Right lobe of liver (tissue), 6 donors: Measurements from ENCODE around the gene GAL3ST3. TPM values are rescaled to one million over a fixed set of nuclear protein-coding genes. Genes with fewer than 3 reads are reported as not detected.

Source experiments
- ATAC-seq, 4 donors: fragments of 200-7000 bp; cut with Tn5 transposase; one replicate each; pipeline ENCODE4 v1.9.1; 2020; ENCODE audit warnings: mild to moderate bottlenecking in 4 of 4, moderate library complexity in 4 of 4
- DNase-seq, 3 donors: peaks; one replicate each; pipeline ENCODE4 v3.0.0-alpha.2; 2020
- H3K27ac ChIP-seq, 3 donors: fragments of 200-600 bp; one replicate each; pipeline ENCODE4 v1.8.0; 2022
- H3K27me3 ChIP-seq, 2 donors: fragments of 200-600 bp; one replicate each; pipeline ENCODE4 v1.8.0; 2022
- H3K36me3 ChIP-seq, 4 donors: fragments of 200-600 bp; sonication (generic) in 1 of 4; one replicate each; pipeline versions ENCODE4 v1.5.1 to v1.8.0; 2017 to 2022; ENCODE audit warnings: control low read depth in 1 of 4
- H3K4me1 ChIP-seq, 4 donors: fragments of 200-600 bp; sonication (generic) in 1 of 4; one replicate each; pipeline versions ENCODE4 v1.5.1 to v1.8.0; 2017 to 2022; ENCODE audit warnings: control low read depth in 1 of 4
- H3K4me3 ChIP-seq, 3 donors: fragments of 200-600 bp; one replicate each; pipeline ENCODE4 v1.8.0; 2022
- H3K9me3 ChIP-seq, 4 donors: fragments of 200-600 bp; sonication (generic) in 1 of 4; one replicate each; pipeline versions ENCODE4 v1.5.1 to v1.8.0; 2017 to 2022; ENCODE audit warnings: control low read depth in 1 of 4
- POLR2A ChIP-seq: fragments of 450-650 bp; IDR thresholded peaks from one replicate; pipeline ENCODE4 v1.6.1; 2017; ENCODE audit warnings: antibody characterized with exemption, mild to moderate bottlenecking
- WGBS: methylation state at CpG from one replicate; pipeline ENCODE4 v1.1.6; 2018; ENCODE audit warnings: low coverage, low lambda C conversion rate; ENCODE audit not compliant: insufficient coverage; ENCODE audit errors: missing lambda C conversion rate; 5-methylcytosine and 5-hydroxymethylcytosine counted together
- intact Hi-C, 2 donors: fragments of 100-400 bp; cut with DNase I; formaldehyde crosslinking; loops; one replicate each; pipeline versions ENCODE4 v1.11.2 to v1.14.1; 2022
- total RNA-seq, 6 experiments: library from RNA; depleted of rRNA in 2 of 6; stranded (reverse); fragments of >200 nt in 2 of 6; fragmentation: NEBNext Ultra II Directional in 3 of 6; extraction: Animal tissue kit (Norgen Biotek cat#: 25700) in 3 of 6; gene quantifications; one replicate each; pipeline versions ENCODE4 v1.1.0 to v1.2.4, GENCODE V29; 2016 to 2023
- TF ChIP-seq, protein P1 (sequence below), 4 donors: fragments of 200-600 bp in 3 of 4; fragments of 450-650 bp in 1 of 4; IDR thresholded peaks; one replicate each; pipeline versions ENCODE4 v1.5.1 to v1.8.0; 2016 to 2022; ENCODE audit warnings: antibody characterized with exemption in 4 of 4, mild to moderate bottlenecking in 2 of 4
- donor health status: DM: no; HTN: yes; CAD: no.
- donor health status: DM: no; HTN: no; CAD: no.
- donor health status: DM: no; HTN: no; CAD: no.
- donor health status: DM: no; HTN: yes; CAD: no.
- donor health status: DM: no; HTN: yes; CAD: no.

The GAL3ST3 gene
- total RNA-seq, 6 experiments from 2014 or later: not detected

DNA sequence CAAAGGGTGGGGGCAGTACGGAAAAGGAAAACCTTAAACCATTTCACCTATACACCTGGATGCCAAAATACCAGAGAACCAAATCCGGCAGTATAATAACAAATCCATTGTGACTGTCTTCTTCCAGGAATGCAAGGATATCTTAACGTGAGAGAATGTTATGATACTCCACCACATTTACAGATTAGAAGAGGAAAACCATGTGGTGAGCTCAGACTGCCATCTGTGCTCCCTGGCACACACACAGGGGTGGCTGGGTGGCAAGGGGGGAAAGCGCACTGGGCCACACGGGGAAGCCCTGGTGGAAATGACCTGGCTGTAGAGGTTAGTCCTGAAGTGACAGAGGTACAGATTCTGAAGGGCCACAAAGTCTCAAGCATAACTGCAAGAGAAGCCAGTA, 56.9 kb downstream of the GAL3ST3 start:
- 83% methylated on average over 5 of the region's 5 CpGs for WGBS

More for the DNA sequence above, 56.9 kb downstream of the GAL3ST3 start:
- Histone ChIP-seq H3K27me3 (no peaks in the 10 kb centered on the region), H3K4me3 (no peak overlapping the region), H3K9me3 (no peaks in the 10 kb centered on the region), H3K27ac (no peak overlapping the region), H3K4me1 (no peaks in the 10 kb centered on the region), H3K36me3 (peaks cover 0 to 8% (median 0%) of the 10 kb centered on the region in 4 donors)
- DNase-seq: no peak
- no peak for TF ChIP-seq POLR2A
- TF ChIP-seq, protein P1, sequence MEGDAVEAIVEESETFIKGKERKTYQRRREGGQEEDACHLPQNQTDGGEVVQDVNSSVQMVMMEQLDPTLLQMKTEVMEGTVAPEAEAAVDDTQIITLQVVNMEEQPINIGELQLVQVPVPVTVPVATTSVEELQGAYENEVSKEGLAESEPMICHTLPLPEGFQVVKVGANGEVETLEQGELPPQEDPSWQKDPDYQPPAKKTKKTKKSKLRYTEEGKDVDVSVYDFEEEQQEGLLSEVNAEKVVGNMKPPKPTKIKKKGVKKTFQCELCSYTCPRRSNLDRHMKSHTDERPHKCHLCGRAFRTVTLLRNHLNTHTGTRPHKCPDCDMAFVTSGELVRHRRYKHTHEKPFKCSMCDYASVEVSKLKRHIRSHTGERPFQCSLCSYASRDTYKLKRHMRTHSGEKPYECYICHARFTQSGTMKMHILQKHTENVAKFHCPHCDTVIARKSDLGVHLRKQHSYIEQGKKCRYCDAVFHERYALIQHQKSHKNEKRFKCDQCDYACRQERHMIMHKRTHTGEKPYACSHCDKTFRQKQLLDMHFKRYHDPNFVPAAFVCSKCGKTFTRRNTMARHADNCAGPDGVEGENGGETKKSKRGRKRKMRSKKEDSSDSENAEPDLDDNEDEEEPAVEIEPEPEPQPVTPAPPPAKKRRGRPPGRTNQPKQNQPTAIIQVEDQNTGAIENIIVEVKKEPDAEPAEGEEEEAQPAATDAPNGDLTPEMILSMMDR (IDR thresholded peaks at IDR 0.05): no peak
- intact Hi-C loops: no loop called here
- ATAC-seq: no peak

Other genes starting within 250 kb of the GAL3ST3 start
- gene SNX32, start 215.2 kb downstream of the GAL3ST3 start, total RNA-seq: under 1 TPM in 3 of 6 experiments, not detected in 3; 0.16 to 0.37 (median 0.31) TPM
- 100 to 1,000 TPM; 219 to 503 (median 313) TPM for gene CFL1, start 191.0 kb downstream of the GAL3ST3 start, total RNA-seq
- 10 to 100 TPM; 14.0 to 25.6 (median 19.7) TPM for gene MUS81, start 188.7 kb downstream of the GAL3ST3 start, total RNA-seq
- gene EFEMP2, start 176.4 kb downstream of the GAL3ST3 start, total RNA-seq: 10 to 100 TPM in 1 of 6 experiments, 1 to 10 TPM in 5; 5.1 to 13.9 (median 7.8) TPM
- 1 to 10 TPM in 3 of 6 experiments, under 1 TPM in 3; 0.49 to 1.3 (median 1.0) TPM for gene CTSW, start 169.3 kb downstream of the GAL3ST3 start, total RNA-seq
- 10 to 100 TPM; 19.4 to 66.1 (median 23.3) TPM for gene FIBP, start 160.7 kb downstream of the GAL3ST3 start, total RNA-seq
- gene CCDC85B, start 158.5 kb downstream of the GAL3ST3 start, total RNA-seq: 10 to 100 TPM in 2 of 6 experiments, 1 to 10 TPM in 4; 4.9 to 19.2 (median 6.6) TPM
- gene FOSL1, start 148.8 kb downstream of the GAL3ST3 start, total RNA-seq: 1 to 10 TPM in 1 of 6 experiments, under 1 TPM in 3, not detected in 2; 0.35 to 1.2 (median 0.89) TPM
- gene C11orf68, start 130.1 kb downstream of the GAL3ST3 start, total RNA-seq: 10 to 100 TPM in 4 of 6 experiments, 1 to 10 TPM in 2; 6.5 to 14.0 (median 12.4) TPM
- 10 to 100 TPM; 21.8 to 50.8 (median 32.6) TPM for gene DRAP1, start 129.7 kb downstream of the GAL3ST3 start, total RNA-seq
- not detected for gene TSGA10IP, start 103.7 kb downstream of the GAL3ST3 start, total RNA-seq
- gene SART1, start 87.4 kb downstream of the GAL3ST3 start, total RNA-seq: 10 to 100 TPM; 14.3 to 34.1 (median 20.6) TPM
- 10 to 100 TPM; 11.5 to 22.1 (median 13.1) TPM for gene EIF1AD, start 47.0 kb downstream of the GAL3ST3 start, total RNA-seq
- gene BANF1, start 46.7 kb downstream of the GAL3ST3 start, total RNA-seq: 10 to 100 TPM; 30.2 to 96.9 (median 72.0) TPM
- not detected for gene CST6, start 37.2 kb downstream of the GAL3ST3 start, total RNA-seq
- gene CATSPER1, start 22.7 kb downstream of the GAL3ST3 start, total RNA-seq: not detected
- gene SF3B2, start 3.2 kb upstream of the GAL3ST3 start, total RNA-seq: 10 to 100 TPM; 52.2 to 85.4 (median 67.2) TPM
- 10 to 100 TPM in 4 of 6 experiments, 1 to 10 TPM in 2; 5.8 to 23.7 (median 12.5) TPM for gene PACS1, start 21.1 kb upstream of the GAL3ST3 start, total RNA-seq
- 10 to 100 TPM in 1 of 6 experiments, 1 to 10 TPM in 5; 3.8 to 11.5 (median 6.3) TPM for gene KLC2, start 208.5 kb upstream of the GAL3ST3 start, total RNA-seq
- 10 to 100 TPM; 52.3 to 69.0 (median 59.6) TPM for gene RAB1B, start 219.5 kb upstream of the GAL3ST3 start, total RNA-seq
- gene CNIH2, start 229.0 kb upstream of the GAL3ST3 start, total RNA-seq: under 1 TPM in 2 of 6 experiments, not detected in 4; 0.26 to 0.51 TPM
- gene YIF1A, start 240.0 kb upstream of the GAL3ST3 start, total RNA-seq: 100 to 1,000 TPM in 3 of 6 experiments, 10 to 100 TPM in 3; 75.0 to 170 (median 97.9) TPM
- gene TMEM151A, start 242.7 kb upstream of the GAL3ST3 start, total RNA-seq: under 1 TPM in 4 of 6 experiments, not detected in 2; 0.13 to 0.86 (median 0.45) TPM